HG02885 (cell line): ENCODE data around the gene PNKP.
"Not testable (repeated sequence)": the region's sequence is repeated elsewhere in the genome, so short reads cannot be mapped to it uniquely, and the experiment has no call there.

ENCODE experiments used
- ATAC-seq: cut with Tn5 transposase; IDR thresholded peaks from one replicate; pipeline ENCODE4 v1.9.1; 2021; ENCODE audit warnings: mild to moderate bottlenecking; ENCODE audit not compliant: unreplicated experiment, poor library complexity

Gene PNKP

DNA sequence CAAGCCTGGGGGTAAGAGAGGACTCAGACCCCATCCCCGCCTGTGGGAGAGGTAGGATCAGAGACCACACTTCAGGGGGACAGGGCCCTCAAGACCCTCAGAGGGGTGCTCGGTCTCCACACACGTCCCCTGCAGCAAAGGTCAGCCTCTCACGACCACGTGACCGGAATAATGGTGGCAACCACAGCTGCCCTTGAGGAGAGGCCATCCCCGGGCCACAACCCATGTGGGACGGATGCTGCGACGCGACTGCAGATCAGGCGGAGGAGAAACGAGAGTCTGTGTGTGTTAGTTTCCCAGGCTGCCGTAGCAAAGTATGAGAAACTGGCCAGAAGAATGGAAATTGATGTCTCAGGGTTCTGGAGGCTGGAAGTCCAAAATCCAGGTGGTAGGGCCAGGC is 40.3 kb downstream of the PNKP start:
- ATAC-seq: no peak

DNA sequence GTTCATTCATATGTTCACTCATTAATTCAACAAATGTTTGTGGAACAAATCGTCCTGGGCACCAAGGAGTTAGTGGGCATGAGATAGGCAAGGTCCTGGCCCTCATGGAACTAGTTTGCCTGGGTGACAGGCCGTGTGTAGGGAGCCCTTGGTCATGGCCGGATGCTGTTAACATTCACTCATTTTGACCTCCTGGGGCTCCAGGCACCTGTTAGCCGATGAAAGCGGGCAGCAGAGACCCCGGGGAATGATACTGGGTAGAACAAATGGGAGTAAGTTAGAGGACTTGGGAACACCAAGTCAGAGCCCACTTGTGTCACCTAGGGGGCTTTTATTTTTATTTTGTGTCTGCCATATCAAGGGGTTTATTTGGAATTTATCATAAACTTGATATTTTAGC is 42.7 kb downstream of the PNKP start:
- no peak for ATAC-seq

DNA sequence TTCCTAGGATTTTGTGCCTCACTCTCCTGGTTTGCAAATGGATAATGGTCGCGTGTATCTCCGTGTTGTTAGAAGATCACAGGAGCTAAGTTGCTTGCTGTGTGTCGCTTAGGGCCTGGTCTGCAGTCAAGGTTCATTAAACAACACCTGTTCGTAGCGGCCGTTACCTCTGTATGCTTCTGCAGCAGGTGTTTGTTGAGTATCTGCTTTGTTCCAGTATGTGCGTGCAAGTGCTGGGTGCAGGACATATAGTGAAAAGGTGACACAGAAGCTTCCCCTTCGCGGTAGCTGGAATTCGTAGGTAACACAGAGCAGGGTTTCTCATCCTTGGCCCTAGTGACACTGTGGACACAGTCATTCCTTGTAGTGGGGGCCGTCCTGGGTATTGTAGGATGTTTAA is 43.9 kb downstream of the PNKP start:
- no peak for ATAC-seq

DNA sequence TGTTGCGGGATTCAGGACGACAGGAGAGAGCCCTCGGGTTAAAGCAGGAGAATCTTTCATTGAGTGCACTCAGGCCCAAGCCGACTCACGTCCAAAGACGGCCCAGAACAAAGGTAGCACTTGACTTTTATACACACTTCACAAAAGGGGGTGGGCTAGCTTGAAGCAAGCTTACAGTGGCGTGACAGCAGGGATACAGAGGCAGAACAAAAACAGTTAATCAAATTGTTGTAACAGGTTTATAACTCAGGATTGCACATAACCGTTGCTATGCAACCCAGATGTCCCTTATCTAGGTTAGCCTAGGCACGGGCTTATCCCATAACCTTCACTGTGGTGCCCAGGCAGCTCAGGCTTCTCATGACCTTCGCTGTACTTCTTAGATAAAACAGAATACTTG is 47.3 kb downstream of the PNKP start:
- ATAC-seq: no peak

DNA sequence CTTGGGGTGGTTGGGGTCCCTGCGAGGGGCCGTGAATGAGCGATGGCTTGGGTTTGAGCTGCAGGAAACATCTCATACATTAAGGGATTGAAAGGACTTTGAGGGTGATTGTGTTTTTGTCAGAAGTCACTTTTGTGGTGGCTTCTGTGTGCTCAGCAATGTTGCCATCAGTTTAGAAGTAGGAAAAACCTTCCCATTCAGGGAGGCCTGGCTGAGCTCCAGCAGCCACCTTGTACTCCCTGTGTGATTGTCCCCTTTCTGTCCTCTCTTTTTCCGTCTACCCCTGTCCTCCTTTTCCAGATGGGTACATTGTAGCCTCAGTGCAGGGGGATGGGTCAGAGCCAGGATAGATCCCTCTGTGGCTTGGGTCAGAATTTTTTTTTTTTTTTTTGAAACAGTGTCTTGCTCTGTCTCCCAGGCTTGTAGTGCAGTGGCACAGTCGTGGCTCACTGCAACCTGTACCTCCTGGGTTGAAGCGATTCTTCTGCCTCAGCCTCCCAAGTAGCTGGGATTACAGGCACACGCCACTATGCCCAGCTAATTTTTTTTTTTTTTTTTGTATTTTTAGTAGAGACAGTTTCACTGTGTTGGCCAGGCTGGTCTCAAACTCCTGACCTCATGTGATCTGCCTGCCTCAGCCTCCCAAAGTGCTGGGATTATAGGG is 47.8 kb downstream of the PNKP start:
- ATAC-seq: not testable (repeated sequence)

DNA sequence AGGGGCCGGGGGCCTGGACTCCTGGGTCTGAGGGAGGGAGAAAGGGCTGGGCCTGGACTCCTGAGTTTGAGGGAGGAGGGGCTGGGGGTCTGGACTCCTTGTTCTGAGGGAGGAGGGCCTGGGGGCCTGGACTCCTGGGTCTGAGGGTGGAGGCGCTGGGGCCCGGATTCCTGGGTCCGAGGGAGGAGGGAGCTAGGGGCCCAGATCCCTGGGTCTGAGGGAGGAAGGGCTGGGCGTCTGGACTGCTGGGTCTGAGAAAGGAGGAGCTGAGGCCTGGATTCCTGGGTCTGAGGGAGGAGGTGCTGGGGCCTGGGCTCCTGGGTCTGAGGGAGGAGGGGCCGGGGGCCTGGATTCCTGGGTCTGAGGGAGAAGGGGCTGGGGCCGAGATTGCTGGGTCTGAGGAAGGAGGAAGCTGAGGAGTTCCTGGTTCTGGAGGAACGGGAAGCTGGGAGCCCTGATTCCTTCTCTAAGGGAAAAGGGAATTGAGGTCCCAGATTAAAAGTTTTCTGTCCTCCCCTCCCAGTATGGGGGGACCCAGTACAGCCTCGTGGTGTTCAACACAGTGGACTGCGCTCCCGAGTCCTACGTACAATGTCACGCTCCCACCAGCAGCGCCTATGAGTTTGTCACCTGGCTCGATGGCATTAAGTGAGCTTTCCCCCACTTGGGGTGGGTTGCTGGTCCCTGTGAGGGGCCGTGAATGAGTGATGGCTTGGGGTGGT is 48.6 kb downstream of the PNKP start:
- ATAC-seq: no peak

DNA sequence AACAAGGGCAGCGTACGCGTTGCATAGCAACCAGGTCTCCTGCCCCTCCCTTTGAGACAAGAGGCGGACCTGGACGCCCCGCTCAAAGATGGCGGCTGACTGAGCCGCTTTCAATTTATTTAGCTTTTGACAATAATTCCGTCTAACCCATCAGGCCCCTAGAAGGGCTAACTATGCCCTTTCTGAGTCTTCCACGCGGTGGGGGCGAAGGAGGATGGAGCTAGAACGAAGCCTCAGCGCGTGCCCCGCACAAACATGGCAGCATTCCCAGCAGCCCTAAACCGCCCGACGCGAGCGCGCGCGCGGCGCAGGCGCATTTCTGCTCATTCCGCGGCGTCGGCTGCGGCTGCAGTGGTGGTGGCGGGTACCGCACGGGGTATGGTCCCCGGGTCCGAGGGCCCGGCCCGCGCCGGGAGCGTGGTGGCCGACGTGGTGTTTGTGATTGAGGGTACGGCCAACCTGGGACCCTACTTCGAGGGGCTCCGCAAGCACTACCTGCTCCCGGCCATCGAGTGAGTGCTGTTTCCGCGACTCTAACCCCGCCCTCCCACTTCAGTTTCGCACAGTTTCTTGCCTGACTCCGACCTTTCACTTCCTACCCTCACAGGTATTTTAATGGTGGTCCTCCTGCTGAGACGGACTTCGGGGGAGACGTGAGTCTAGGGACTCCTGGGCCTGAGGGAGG is 49.3 kb downstream of the PNKP start, which contains the start of gene MED25:
Gene MED25 (plus strand): TSS at position 326 of the 685 bp plus-strand sequence. CDS start 53 bp downstream, at position 379.
- peak; percentile 68 for ATAC-seq

DNA sequence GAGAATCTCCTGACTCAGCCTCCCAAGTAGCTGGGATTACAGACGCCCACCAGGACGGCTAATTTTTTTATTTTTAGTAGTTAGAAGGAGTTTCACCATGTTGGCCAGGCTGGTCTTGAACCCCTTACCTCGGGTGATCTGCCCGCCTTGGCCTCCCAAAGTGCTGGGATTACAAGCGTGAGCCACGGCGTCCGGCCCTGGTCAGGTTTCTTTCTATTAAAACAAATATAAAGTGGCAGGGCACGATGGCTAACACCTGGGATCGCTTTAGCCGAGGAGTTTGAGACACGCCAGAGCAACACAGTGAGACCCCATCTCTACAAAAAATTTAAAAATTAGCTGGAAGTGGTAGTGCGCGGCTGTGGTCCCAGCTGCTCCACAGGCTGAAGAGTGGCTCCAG is 50.8 kb downstream of the PNKP start:
- ATAC-seq: no peak

DNA sequence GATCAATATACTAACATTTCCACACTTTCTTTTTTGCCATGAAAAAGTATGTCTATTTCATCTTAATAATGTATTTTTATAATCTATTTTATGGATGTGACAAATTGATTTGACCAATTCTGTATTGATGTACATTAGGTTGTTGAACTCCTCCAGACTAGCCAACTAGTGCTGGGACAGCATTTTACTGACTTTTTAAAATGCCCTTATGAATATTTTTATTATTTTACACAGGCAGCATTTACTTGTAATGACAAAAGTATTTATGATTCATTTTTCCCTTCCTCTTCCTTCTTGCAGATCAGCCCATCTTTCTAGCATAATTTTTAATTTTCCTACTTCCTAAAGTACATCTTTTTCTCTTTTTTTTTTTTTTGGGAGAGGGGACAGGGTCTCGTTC is 53.4 kb downstream of the PNKP start:
- ATAC-seq: no peak

DNA sequence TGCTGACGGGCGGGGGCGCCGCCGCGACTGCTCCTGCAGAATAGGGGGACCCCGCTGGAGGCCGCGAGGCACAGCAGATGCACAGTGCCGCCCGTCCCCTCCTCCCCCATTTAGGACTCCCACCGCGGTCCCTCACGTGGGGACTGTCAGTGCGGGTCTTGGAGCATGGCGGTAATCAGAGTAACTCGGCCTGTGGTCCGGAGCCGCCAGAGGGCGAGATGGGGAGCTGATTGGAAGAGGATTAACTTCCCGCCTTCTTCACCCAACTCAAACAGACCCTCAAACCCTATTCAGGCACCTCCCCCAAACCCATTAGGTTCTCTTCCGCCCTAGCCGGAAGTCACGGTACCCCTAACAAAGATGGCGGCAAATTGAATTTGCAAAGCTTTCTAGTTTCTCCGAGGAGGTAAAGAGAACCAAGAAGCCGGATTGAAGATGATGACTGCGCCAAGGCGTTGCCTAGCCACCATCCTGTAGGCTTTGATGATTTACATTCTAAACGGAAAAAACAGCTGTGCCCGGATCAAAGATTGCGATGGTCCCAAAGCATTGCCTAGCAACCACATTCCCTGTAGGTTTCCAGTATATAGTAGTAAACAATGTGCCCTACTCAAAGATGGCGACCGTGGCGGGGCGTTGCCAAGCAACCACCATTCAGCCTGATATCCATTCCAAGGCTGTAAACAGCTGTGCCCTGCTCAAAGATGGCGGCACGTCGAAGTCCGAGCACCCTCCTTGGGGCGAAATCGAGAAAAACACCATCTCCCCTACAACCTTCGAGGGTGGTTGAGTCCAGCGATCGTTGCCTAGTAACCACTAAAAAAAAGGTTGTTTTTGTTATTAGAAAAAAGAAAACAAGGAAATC is 54.1 kb downstream of the PNKP start, which contains the start of gene FUZ:
Gene FUZ (minus strand): TSS at position 296 of the 865 bp plus-strand sequence. CDS start 186 bp downstream, at position 110.
- ATAC-seq: peak; percentile 58

DNA sequence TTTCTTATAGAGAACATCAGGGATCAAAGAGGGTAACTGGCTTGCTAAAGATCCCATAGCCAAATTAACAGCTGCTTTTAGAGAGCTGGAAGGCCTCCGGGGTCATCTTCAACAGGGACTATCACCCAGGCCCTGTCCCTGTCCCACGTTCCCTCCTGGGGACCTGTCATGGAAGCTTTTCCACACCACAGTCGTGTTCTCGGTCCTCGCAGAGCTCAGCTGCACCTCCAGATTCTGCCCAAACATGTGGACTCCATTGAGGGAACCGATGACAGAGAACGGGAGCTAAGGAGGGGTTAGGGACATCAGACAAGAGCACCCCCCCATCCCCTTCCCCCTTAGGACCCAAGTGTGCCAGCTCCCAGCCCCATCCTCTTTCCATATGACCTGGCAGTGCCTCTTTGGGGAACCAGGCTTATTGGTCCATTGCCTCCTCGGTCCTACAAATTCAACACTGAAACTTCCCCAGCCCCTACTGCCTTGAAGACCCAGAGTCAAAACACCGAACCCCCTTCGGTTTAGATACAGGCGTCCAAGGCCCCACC is 54.9 kb downstream of the PNKP start:
- no peak for ATAC-seq

DNA sequence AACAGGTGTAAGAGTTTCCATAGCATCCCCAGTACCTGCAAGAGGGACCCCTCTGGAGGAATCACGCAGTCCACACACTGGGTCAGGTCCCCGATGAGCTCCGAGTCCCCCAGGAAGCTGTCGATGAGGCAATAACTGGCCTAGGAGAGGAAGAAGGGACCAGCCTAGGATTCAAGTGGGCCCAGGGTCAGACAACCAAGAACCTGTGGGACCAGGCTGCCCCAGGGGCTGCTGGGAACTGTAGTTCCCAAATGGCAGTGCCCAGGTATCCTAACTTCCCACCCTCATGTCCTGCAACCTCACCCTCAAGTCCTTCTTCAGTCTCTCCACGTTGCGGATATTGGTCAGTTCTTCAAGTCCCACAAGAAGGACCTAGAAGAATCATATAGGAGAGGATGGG is 56.0 kb downstream of the PNKP start:
- ATAC-seq: no peak
